Measurements from ENCODE around the gene PACSIN1. TPM values are rescaled to one million over a fixed set of nuclear protein-coding genes. Genes with fewer than 3 reads are reported as not detected.

The PACSIN1 gene
- total RNA-seq, 1 donor from 2014 or later: 1.3 TPM

DNA sequence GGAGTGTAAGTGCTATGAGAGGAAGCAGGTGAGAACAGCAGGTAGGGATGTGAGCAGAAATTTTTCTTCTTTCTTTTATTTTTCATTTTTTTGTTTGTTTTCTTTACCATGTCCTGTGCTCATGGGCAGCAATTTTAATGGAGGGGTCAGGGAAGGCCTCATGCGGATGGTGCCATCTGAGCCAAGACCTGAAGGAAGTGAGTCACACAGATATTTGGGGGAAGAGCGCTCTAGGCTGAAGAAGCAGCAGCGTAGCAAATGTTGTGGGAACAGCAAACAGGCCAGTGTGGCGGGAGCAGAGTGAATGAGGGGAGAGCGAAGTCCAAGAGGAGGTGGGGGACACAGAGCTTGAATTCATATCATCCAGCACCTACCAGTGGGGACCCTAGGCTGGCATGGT, 77.5 kb downstream of the PACSIN1 start:
- intact Hi-C loops (cut with micrococcal nuclease): no loop called here

DNA sequence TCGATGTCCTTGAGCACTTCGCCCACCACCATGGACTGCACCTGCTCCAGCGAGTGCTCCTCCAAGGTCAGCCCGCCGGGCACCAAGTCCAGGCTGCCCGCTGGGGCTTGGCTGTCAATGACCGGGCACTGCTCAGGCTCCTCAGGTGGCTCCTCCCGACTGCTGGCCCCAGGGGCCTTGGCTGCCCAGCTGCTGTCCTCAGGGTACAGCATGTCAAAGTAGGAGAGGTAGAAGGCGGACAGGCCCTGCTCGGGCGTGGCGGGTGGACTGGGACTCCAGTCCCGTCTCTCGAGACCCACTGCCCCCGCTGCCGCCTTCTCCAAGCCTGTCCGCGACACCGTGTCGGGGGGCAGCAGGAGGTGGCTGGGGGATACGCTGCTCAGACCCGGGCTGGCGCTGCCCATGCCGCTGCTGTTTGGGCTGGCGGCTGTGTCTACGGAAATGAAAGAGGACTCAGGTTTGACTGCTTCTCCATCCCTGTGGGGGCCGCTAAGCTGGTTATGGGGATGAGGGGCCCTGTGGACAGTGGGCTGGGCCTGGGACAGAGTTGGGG, 78.3 kb downstream of the PACSIN1 start:
- intact Hi-C loops (cut with micrococcal nuclease): no loop called here

DNA sequence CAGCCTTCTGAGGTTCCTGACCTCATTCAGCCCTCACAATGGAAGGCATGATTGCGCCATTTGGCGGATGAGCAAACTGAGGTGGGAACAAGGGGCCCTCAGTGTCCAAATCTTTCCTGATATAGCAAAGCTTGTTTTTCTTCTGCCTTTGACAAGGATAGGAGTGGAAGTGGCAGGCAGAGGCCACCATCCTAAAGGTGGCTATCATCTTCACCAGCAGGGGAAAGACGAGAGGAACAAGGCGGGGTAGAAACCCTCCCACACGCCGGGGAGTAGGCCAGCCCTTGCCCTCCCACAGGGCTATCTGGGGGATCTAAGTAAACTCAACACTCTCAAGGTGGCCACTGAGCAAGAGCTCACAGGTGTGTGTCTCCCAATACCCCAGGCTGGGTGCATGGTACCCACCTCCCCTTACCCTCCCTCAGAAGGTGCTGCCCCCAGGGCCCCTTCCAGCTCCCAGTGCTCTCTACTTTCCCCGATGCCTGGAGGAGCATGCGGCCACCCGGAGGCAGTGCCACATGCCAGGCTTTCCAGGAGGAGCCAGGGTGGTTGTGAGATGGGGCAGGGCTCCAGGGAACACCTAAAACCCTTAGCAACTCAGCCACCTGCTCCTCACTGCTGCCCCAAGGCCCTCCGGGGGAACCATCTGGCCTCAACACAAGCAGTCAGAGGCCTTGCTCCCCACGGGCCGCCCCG, 79.0 kb downstream of the PACSIN1 start:
- intact Hi-C loops (cut with micrococcal nuclease): no loop called here

DNA sequence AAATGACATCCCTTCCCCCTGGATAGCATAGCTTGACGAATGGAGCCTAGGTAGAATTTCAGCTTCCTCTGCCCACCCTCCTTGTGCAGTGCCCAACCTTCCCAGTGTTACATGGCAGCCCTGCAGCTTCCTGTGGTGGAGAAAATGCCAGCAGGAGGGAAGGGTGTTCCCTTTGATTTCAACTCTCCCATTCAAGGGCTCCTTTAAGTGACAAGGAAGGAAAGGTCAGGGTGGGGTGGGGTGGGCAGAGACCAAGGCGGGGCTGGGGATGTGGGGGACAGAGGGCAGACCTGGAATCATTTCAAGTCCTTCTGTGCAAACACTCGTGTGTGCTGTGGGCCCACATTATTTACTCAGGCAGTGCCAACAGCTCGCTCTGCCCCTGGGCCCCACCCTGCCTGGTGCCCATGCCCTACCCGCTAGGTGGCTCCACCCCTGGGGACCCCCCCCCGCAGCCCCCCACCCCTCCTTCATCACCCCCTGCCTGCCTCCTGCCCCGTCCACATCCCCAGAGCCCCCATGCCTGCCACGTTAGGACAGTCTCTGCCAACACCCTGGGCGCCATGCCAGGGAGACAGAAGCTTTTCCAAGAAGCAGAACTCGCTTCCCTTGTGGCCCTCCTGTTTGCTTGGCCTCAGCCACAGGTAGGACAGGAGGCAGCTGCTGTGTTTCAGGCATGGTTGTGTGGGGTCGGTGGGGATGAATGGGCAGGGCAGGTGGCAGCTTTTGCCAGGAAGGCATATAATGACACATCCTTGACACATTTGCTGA, 80.9 kb downstream of the PACSIN1 start:
- intact Hi-C loops (cut with micrococcal nuclease): no loop called here

DNA sequence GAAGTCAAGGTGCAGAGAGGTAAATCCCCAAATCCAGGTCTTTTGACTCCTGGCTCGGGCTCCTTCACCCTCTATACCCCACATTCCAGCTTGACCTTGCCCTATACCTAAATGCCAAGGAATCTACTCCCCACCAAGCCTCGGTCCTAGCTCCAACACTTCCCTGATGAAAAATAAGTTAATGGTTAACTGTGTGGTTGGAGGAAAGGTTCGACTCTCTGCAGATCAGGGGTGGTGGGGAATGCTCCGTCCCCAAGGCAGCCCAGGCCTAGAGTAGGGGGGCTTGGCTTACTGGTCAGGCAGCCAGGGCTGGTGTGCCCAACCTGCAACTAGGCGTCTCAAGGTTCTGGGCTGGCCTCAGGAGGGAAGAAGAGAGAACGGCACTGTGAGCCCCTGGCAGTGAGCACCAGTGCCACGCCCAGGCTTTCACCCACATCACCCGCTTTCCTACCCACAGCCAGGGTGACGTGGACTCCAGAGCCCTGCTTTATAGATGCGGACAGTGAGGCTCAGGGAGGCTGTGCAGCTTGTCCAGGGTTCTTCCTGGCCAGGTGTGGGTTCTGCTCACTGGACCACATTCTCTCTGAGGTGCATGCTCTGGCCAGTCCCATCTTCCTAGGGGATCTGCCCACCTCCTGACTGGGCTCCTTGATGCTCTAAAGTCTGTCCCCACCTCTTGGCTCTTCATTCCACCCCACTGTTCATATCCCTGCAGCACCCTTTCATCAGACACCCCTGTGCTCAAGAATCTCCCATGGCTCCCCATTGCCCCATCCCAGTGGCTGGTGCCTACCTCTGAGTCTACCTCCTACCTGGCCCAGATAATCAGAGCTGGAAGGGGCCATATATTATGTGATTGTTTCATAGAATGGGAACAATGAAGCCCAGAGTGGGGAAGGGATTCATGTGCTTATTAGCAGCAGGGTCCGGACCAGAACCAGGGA, 82.1 kb downstream of the PACSIN1 start:
- intact Hi-C loops (cut with micrococcal nuclease): no loop called here

DNA sequence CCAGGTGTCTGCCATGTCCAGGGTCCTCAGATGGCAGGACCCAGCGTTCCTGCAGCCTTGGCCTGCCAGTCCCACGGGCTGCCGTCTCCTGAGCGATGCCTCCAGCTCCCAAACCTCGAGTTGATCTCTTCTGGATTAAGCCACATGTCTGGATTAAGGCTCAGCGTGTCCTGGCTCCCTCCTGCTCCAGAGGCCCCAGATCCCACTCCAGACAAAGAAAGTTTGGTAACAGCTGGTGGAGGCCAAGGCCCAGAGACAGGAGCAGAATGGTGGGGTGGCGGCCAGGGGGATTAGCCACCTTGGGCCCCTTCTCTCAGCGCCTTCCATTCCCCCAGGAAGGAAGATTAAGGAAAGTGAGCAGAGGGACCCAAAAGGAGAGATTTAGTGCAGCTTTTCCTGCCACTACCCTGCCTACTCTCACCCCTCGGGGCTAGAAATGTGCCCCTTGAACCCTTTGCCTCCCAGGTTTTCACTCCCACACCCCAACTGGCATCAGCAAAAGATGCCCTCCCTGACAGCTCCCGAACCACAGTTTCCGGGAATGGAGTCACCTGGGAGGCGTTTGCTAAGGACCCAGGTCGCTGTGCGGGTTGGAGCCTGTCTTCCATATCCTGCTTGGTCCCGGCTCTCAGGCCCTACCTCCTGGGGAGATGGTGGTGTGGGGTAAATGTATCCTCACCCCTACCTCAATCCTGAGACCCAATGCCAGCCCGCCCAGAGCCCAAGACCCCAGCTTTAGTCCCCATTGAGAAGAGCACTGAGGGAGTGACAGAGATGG, 83.3 kb downstream of the PACSIN1 start:
- intact Hi-C loops (cut with micrococcal nuclease): no loop called here

DNA sequence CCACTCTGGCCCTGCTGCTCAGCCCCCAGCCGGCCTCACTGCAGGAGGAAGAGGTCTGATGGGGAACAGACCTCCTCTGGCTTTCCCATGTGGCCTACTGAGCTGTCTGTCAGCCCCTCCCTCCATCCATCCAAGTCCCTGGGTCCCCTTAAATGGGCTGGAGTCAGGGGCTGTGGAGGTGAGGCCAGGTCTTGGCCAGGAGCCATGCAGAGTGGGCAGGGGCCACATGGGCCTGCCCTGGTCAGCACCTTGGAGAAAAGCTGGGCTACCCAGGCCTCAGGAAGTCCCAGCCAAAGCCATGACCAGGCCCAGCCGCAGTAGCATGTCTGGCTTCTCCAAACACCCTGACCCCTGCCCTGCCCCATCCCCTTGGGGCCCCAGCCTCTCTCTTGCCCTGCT, 83.9 kb downstream of the PACSIN1 start:
- intact Hi-C loops (cut with micrococcal nuclease): no loop called here

DNA sequence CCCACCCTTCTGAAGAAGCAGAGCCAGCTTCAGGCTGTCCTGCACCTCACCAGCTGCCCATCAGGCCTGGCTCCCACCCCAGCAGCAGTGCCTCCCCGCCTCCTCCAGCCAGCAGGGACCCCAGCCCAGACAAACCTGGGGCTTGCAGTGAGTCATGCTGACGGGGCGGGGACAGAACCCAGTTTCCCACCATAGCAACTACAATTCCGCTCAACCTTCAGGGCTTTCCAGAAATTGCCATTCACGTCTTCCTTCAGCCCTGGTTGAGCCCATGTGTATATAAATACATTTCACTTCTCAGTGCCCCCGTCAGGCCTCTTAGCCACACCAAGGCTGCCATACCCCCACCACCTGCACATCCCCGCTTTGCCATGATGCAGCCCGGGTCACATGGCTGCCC, 85.8 kb downstream of the PACSIN1 start:
- intact Hi-C loops (cut with micrococcal nuclease): no loop called here

DNA sequence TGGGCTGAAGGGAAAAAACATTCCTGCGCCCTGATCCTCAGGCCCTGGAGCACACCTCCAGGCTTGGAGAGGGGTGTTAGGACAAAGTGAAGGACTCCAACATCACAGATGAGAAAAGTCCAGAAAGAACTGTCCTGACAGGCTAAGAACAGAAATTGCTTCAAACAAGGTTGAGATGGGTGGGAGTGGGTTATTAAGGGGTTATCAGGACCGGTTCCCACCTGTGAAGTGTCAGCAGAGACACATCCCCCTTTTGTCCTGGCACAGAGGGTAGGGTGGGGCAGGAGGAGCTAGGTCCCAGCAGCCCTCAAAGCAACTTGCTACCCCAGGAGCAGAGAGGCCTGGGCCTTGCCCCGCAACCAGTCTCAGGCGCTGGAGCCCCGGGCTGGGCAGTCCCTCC, 86.7 kb downstream of the PACSIN1 start:
- intact Hi-C loops (cut with micrococcal nuclease): no loop called here

DNA sequence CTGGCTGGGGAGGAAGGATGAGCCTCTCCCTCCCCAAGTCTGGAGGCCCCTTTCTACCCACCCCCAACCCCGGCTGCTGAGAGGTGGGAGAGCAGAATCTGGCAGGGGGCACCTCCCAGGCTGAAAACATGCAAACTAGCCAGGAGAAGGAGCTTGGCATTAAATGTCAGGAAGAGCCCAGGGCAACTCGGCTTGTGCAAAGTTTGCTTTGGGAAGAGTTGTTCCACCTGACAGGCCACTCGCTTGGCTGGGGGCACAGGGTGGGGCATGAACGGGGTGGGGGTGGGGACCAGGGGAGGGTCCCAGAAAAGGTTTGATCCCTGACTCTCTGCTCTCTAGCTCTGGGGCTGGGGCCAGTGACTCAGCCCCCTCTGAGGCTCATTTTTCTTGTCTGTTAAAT, 87.3 kb downstream of the PACSIN1 start:
- intact Hi-C loops (cut with micrococcal nuclease): no loop called here

DNA sequence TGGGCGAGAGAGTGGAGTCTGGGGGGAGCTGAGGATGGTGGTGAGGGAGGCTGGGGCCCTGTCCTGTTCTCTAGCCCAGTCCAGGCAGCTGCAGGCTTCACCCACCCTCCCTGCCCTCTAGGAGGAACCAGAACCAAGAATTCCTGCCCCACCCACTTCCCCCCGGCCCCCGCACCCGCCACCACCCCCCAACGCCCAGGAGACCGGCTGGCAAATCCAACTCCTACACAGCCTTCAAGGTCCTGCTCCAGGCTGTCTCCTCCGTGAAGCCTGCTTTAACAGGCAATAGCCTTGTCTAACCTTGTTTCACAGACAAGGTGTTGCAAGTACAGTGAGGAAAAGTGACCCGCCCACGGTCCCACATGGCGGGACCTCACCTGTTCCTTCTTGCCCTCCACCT, 87.9 kb downstream of the PACSIN1 start:
- intact Hi-C loops (cut with micrococcal nuclease): no loop called here

DNA sequence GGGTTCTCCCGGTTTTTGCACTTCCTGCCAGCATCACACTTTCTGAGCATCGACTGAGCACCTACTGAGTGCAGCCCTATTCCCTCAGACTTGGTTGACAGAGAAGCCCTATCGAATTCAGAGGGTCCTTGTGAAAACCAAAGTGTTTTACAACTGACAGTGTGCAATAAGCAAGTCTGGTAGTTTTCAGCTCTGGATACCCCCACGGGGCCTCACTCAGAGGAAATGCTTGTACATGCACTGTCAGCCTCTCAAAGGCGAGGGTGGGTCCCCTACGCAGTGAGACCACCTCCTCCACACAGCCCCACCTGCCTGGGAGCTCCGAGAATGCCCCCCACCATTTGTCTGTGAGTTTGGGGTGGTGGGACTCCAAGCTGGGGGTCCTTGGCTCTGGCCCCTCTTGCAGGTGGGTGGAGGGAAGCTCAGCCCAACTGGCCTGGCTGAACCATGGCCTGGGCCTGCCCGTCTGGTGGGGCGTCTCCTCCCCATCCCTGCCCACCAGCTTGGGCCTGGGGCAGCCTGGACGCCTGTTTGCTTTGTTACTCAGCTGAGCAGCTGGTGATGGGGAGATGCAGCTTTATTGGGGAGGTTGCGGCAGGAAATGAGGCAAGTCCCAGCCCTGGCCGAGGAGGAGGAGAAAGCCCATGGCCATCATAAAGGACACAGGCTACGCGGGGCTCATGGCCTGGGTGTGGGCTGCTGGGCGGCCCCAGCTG, 88.6 kb downstream of the PACSIN1 start:
- intact Hi-C loops (cut with micrococcal nuclease): no loop called here

DNA sequence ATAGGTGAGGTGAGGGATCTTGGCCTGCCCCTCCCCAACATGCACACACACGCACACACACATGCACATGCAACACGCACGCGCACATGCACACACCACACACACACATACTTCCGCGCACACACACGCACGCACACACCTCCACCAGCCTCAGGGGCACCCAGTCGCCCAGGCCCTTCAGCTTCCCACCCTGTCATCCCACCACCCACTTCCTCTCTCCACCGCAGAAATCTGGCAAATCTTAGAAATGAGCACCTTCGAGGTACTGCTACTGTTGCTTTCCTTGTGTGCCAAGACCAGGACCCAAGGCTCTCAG, 89.1 kb downstream of the PACSIN1 start:
- intact Hi-C loops (cut with micrococcal nuclease): no loop called here

DNA sequence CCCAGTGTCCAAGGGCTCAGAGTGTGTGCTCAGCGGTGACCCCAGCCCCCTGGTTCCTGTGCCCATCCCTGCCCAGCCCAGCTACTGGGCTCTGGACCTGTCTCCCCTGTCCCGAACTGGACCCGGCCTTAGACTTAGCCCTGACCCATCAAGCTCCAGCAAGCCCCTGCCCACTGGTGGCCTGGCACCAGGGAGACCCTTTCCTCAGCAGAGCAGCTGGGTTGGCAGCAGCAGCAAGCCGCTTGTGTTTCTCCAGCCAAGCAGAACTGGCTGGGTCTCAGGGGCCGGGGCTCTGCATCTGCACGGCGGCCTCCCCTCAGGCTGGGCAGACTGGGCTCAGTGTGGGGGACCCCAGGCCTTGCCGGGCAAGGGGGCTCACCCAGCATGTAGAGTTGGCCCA, 89.5 kb downstream of the PACSIN1 start:
- intact Hi-C loops (cut with micrococcal nuclease): no loop called here

DNA sequence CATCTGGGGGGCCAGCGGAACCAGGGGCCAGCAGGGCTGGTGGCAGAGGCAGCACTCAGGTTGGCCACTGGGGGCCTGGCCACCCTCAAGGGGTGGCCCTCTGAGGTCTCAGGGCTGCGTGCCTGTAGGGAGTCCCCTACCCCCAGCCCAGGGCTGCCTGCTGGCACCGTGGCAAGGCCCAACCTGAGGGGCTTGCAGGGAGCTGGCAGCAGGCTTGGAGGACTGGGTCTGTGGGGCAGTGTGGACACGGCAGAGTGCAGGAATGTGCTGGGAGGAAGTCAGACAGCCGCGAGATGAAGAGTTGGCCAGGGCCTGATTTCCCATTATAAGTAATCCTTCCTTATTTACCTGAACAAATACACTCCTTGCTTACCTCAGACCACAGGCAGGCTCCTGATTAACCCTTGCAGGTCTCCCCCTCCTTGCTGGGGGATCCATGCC, 90.2 kb downstream of the PACSIN1 start, which contains the start of gene SPDEF:
TSS of gene SPDEF (minus strand) at position 299 of the 441 bp plus-strand sequence. CDS start 11,874 bp downstream, outside the sequence.
- intact Hi-C loops (cut with micrococcal nuclease): no loop called here

DNA sequence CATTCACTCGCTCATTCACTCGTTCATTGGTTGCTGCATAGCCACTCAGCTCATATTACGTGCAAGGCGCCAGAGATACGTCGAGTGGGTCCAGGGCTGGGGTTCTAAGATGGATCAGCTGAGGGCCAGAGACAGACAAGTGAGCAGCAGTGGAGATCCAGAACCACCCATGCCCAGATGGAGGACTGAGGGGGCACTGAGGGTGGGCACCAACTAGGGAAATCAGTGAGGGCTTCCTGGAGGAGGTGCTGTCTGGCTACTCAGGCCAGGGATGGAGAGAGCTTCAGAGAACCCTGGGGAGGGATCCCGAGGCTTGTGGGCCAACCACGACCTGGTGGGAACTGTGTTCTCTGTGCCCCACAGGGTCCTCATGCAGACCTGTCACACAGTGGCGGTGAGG, 90.6 kb downstream of the PACSIN1 start:
- intact Hi-C loops (cut with micrococcal nuclease): no loop called here

DNA sequence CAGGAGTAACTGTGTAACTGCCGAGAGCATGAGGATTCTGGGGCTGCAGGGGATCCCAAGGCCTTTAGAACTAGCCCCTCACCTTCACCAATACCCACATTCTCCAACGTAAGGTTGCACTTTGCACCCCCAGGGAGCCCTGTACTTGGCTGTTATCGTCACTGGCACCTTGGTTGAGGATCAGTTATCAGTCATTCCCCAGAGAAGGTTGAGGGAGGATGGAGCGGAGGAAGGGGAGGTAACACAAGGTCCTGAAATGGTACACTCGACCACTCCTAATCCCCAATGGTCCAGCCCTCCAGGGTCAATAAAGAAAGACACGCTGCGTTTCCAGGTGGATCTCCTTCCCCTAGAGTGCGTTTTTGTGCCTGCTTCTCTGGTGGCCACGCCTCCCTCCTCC, 91.4 kb downstream of the PACSIN1 start:
- intact Hi-C loops (cut with micrococcal nuclease): no loop called here

DNA sequence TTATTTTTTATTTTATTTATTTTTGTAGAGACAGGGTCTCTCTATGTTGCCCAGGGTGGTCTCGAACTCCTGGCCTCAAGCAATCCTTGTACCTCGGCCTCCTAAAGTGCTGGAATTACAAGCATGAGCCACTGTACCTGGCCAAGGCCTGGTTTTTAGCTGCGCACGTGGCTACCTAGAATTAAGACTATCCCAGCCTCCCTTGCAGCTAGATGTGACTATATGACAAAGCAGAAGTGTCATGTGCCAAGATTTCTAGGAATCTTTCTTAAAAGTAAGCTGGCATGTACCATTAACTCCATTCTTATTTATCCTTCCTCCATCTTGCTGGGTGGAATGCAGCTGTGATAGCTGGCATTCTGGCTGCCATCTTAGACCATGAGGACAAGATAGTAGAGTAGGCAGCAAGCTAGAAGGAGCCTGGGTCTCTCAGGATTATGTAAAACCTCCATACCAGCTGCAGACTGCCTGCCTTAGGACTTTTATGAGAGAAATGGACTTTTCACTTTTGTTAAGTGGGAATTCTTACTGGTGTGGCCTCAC, 92.4 kb downstream of the PACSIN1 start:
- intact Hi-C loops (cut with micrococcal nuclease): no loop called here

DNA sequence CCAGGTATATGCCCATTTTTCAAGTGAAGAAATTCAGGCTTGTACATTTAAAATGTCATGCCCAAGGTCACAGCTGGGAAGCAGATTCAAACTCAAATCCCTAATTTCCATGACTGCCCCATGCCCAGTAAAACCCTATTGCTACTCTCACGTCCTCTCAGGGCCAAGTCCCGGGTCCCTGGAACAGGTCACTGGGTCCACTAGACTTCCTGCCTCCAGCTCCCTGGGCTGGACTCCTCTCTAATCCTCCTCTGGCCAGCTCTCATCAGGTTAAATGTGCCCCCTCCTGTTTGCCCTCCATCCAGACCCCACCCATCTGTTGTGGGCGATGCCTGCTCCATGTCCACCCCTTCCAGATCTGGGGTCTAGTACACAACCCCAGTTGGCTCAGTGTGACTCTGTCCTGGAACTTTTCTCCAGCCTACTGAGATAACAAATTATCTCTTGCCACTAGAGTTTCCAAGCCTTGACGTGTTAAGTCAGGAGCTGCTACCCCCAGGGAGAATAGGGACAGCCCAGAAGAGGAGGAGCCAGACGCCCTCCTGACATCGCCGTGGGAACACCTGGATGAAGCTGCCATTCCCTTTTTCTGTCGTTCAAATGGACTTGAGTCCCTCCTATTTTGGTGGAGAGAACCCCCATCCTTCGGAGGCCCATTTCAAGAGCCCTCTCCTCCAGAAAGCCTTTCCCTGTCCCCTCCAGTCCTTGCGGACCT, 93.9 kb downstream of the PACSIN1 start:
- intact Hi-C loops (cut with micrococcal nuclease): no loop called here

Data from T-helper 1 cell treated with Interleukin-12 subunit alpha and Interleukin-12 subunit beta and Interleukin-4 antibody, amounts not matched to agents 30 ng/mL and 1 ng/mL, for 36 hours (primary cell).